Vagina (tissue), 2 donors: ENCODE results near the gene WNT2. TPM values are rescaled to one million over a fixed set of nuclear protein-coding genes. Genes with fewer than 3 reads are reported as not detected.

ENCODE experiments used
- DNase-seq, 2 donors: peaks; one replicate each; pipeline ENCODE4 v3.0.0-alpha.2; 2017; ENCODE audit errors: extremely low spot score in 2 of 2
- H3K27ac ChIP-seq: fragments of 200-600 bp; sonication (generic); one replicate; pipeline ENCODE4 v1.5.1; 2019
- H3K27me3 ChIP-seq: fragments of 200-600 bp; sonication (generic); one replicate; pipeline ENCODE4 v1.5.1; 2019
- H3K36me3 ChIP-seq, 2 donors: fragments of 200-600 bp; sonication (generic); one replicate each; pipeline ENCODE4 v1.5.1; 2017 to 2019
- H3K4me1 ChIP-seq: fragments of 200-600 bp; sonication (generic); one replicate; pipeline ENCODE4 v1.5.1; 2019
- H3K4me3 ChIP-seq, 2 donors: fragments of 200-600 bp; sonication (generic); 1 replicate in 1 of 2; 2 replicates in 1 of 2; pipeline ENCODE4 v1.5.1; 2016 to 2019
- H3K9me3 ChIP-seq: fragments of 200-600 bp; sonication (generic); one replicate; pipeline ENCODE4 v1.5.1; 2019
- CTCF ChIP-seq, 3 experiments: fragments of 450-650 bp in 2 of 3; fragments of 200-600 bp in 1 of 3; sonication (generic) in 1 of 3; IDR thresholded peaks; one replicate each; pipeline ENCODE4 v1.5.1; 2017 to 2019; ENCODE audit warnings: antibody characterized with exemption in 3 of 3, mild to moderate bottlenecking in 2 of 3, moderate library complexity in 2 of 3
- POLR2A ChIP-seq, 2 donors: fragments of 450-650 bp; IDR thresholded peaks; one replicate each; pipeline ENCODE4 v1.6.1; 2017; ENCODE audit warnings: antibody characterized with exemption in 2 of 2, mild to moderate bottlenecking in 2 of 2, moderate library complexity in 2 of 2
- POLR2AphosphoS5 ChIP-seq, 2 donors: sonication (generic); formaldehyde crosslinking; IDR thresholded peaks; one replicate each; pipeline ENCODE4 v1.9.0; 2017; ENCODE audit warnings: antibody characterized with exemption in 2 of 2, mild to moderate bottlenecking in 2 of 2, low read depth in 1 of 2; ENCODE audit not compliant: insufficient read depth in 1 of 2
- intact Hi-C: fragments of 100-400 bp; cut with DNase I; formaldehyde crosslinking; loops from one replicate; pipeline ENCODE4 v1.15.1; 2023
- small RNA-seq: library from RNA; depleted of rRNA; stranded (forward); fragments of <200 nt; gene quantifications from one replicate; pipeline ENCODE3, GENCODE V24; 2016
- total RNA-seq: library from RNA; depleted of rRNA; stranded (reverse); fragments of >200 nt; gene quantifications from one replicate; pipeline ENCODE4 v1.2.3, GENCODE V29; 2016

The WNT2 gene
- total RNA-seq, 1 donor from 2014 or later: not detected

- no peak overlapping the region for H3K27ac ChIP-seq
- H3K36me3 ChIP-seq: no peaks in the 10 kb centered on the region
- no peaks in the 10 kb centered on the region for H3K9me3 ChIP-seq
- no peaks in the 10 kb centered on the region for H3K4me1 ChIP-seq
- H3K27me3 ChIP-seq: no peaks in the 10 kb centered on the region
- no peak for TF ChIP-seq POLR2AphosphoS5 (IDR thresholded peaks at IDR 0.05; ENCODE audit: insufficient read depth in 1 of 2, low read depth in 1 of 2)
- no peak for TF ChIP-seq CTCF (IDR thresholded peaks at IDR 0.05)
- TF ChIP-seq POLR2A (IDR thresholded peaks at IDR 0.05): no peak
- no peak for DNase-seq
- intact Hi-C loops: no loop called here
- no peak overlapping the region for H3K4me3 ChIP-seq
Observed at GRCh38 chr7:117227091-117227490, 95.8 kb downstream of the WNT2 start.

GRCh38 chr7:117225536-117225935 lies 97.3 kb downstream of the WNT2 start:
- DNase-seq: no peak
- Histone ChIP-seq H3K9me3 (no peaks in the 10 kb centered on the region), H3K4me3 (no peak overlapping the region), H3K27me3 (no peaks in the 10 kb centered on the region), H3K4me1 (no peaks in the 10 kb centered on the region), H3K36me3 (no peaks in the 10 kb centered on the region), H3K27ac (no peak overlapping the region)
- intact Hi-C loops: no loop called here
- no peak for TF ChIP-seq POLR2A (IDR thresholded peaks at IDR 0.05)
- TF ChIP-seq POLR2AphosphoS5 (IDR thresholded peaks at IDR 0.05; ENCODE audit: insufficient read depth in 1 of 2, low read depth in 1 of 2): no peak
- no peak for TF ChIP-seq CTCF (IDR thresholded peaks at IDR 0.05)

Small RNAs within 50 kb of the gene (small RNA-seq; reads per million reads assigned to genes)
- not detected for gene MTCYBP6

Other genes starting within 250 kb of the WNT2 start
- not detected for gene ASZ1, start 104.4 kb upstream of the WNT2 start, total RNA-seq
- gene CFTR, start 157.0 kb upstream of the WNT2 start, total RNA-seq: not detected